HG02678 (cell line): ENCODE data around the gene PRM3.

Experiments
- ATAC-seq: cut with Tn5 transposase; IDR thresholded peaks from one replicate; pipeline ENCODE4 v1.9.1; 2021; ENCODE audit warnings: mild to moderate bottlenecking, moderate library complexity; ENCODE audit not compliant: unreplicated experiment

The PRM3 gene

DNA sequence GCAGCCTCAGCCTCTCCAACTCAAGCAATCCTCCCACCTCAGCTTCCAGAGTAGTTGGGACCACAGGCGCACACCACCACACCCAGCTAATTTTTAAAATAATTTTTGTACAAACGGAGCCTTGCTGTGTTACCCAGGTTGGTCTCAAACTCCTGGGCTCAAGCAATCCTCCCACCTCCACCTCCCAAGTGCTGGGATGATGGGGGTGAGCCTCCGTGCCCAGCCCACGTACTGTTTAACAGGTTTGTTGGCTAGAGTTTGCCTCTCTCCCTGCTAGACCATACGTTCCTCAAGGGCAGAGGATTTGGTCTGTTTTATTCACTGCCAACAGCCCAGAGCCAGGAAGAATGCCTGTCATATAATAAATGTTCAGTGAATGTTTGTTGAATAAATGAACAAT, 44.0 kb downstream of the PRM3 start:
- ATAC-seq = no peak

DNA sequence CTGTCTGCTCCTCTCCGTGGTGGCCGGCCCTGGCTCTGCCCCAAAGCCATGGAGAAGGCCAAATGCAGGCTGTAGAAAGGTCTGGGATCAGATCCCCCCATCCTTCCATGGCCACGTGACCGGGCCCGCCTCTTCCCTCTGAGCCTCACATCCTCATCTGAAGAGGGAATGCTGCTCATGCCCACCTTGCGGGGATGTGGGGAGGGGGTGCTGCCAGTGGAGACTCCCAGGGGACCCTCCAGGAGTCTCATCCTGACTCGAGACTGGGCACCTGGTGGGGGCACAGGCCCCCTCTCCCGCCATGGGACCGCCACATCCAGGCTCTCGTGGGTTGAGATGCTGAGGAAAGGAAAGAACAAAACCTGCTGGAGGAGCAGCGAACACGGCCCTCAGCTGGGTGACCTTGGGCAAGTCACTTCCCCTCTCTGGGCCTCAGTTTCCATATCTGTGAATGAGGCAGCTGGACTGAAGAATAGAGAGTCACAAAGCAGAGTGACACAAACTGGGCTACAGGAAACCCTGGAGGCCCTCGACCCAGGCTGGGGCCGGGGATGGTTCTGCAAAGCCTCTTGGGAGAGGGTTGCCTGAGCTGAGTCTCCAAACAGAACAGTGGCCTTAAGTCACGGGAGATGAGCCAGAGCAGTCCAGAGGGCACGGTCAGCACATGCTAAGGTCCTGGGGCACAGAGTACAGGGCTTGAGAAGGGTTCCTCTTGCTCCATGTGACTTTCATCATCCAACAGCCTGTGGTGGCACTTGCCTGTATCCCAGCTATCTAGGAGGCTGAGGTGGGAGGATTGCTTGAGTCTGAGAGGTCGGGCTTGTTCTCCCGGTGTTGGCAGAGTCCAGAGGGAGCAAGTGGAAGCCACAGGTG, 47.5 kb downstream of the PRM3 start:
- no peak for ATAC-seq

DNA sequence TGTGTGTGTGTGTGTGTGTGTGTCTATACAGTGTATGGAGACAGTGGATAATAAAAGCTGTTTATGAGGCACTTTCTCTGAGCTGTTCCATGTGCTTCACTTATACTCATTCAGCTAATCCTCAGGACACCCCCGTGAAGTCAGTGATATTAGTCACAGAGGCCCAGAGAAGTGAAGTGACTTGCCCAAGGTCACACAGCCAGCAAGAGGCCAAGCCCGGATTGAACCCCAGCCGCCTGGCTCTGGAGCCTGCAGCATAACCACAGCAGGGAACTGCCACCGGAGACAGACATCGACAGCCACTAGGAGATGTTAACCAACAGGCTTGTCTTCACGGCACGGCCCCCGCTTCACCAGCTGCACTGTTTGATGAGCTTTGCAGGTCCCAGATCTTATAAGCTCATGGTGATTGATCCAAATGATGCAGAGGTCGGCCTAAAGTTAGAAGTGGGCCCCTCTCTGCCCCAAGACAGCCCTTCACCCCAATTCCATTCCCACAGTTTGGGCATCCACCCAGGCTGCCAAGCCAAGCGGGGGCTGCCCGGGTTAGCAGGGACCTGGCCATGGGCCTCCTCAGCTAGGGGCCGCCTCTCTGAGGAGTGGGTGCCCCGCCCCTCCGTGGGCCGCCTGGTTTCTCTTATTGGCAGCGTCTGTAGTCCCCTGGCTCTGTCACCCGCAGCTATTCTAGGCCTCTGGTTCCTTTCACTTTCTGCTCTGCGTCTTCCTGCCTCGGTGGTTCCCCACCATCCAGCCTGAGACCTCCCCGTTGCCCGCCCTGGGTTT, 48.3 kb downstream of the PRM3 start:
- peak; percentile 87 for ATAC-seq

DNA sequence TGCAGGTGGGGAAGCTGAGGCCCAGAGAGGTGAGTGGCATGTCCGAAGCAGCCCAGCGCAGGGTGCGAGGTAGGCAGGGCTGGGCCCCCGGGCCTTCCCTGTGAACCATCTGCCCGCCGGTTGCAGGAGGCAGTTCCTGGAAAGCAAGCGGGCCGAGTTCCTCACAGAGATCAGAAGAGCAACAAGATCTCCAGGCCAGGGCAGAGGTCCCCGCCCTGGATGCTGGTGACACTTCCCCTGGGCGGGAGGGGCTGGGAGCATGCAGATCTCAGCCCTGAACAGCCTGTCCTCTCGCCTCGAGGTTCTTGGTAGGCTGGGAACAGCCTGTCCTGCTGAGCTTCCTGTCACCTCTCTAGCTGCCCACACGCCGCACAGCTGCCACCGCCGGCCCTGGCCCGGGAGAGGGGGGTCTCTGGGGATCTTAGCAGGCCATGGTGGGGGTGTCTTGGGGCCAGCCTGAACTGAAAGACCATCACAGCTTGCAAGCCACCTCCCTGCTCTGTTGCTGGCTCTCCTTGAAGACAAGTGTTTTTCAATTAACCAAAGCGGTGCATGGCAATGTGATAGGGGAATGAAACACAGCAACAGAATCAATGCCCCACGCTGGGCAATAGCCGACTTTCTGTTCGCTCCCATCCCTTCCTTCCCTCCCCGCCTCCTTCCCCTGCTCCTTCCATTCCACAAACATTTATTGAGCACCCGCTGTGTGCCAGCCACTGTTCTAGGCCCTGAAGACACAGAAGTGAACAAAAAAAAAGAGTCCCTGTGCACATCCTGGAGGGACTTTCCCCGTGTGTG, 49.1 kb downstream of the PRM3 start:
- peak; percentile 42 for ATAC-seq
